Endothelial cell of umbilical vein (primary cell): Measurements from ENCODE around the gene RPS14. TPM values are rescaled to one million over a fixed set of nuclear protein-coding genes. Genes with fewer than 3 reads are reported as not detected.

ENCODE experiments used
- BruUV-seq: library from RNA; stranded (reverse); fragments of 400-500 nt; replicated peaks from 2 replicates; lab custom pipeline; 2021; lab: Mats Ljungman, UMichigan
- CTCF ChIA-PET: fragments of 300-600, 350-600 bp; sonication (Branson Sonifier 250); formaldehyde crosslinking; loops from one replicate; lab custom pipeline; 2021; ENCODE audit warnings: antibody characterized with exemption, inconsistent platforms; lab: Charles Lee
- POLR2A ChIA-PET: fragments of 300-600, 350-600 bp; sonication (Branson Sonifier 250); formaldehyde crosslinking; loops from one replicate; lab custom pipeline; 2021; ENCODE audit warnings: antibody characterized with exemption, inconsistent platforms; lab: Charles Lee
- DNase-seq: peaks from one replicate; pipeline ENCODE4 v3.0.0-alpha.2; 2011; ENCODE audit warnings: low read depth, low spot score
- FAIRE-seq: peaks from 2 replicates; lab custom pipeline; 2011; peaks lifted over from hg19 to GRCh38; lab: Jason Lieb, UNC
- H2AFZ ChIP-seq: 2 replicates; pipeline ENCODE4 v1.6.0; 2012; ENCODE audit warnings: low read depth, low read length, control low read depth, inconsistent platforms
- H3K27ac ChIP-seq: 2 replicates; pipeline ENCODE4 v1.5.1; 2011; ENCODE audit warnings: low read depth, mild to moderate bottlenecking, control low read depth, low read length, moderate library complexity; ENCODE audit not compliant: insufficient read depth
- H3K27me3 ChIP-seq, 2 experiments: 2 replicates each; pipeline versions ENCODE4 v1.6.0 to v1.6.1; 2011; ENCODE audit warnings: low read length in 2 of 2, mixed read lengths in 1 of 2; ENCODE audit not compliant: control insufficient read depth in 2 of 2, insufficient read depth in 2 of 2
- H3K36me3 ChIP-seq, 2 experiments: 2 replicates in 1 of 2; 3 replicates in 1 of 2; pipeline ENCODE4 v1.5.1; 2011; ENCODE audit warnings: low read length in 2 of 2, mild to moderate bottlenecking in 1 of 2, moderate library complexity in 1 of 2; ENCODE audit not compliant: control insufficient read depth in 2 of 2, insufficient read depth in 2 of 2; ENCODE audit errors: extremely low read depth in 1 of 2
- H3K4me1 ChIP-seq: 3 replicates; pipeline ENCODE4 v1.5.1; 2011; ENCODE audit warnings: mild to moderate bottlenecking, low read length; ENCODE audit not compliant: control insufficient read depth, insufficient read depth; ENCODE audit errors: extremely low read depth
- H3K4me2 ChIP-seq: 2 replicates; pipeline ENCODE4 v1.6.1; 2011; ENCODE audit warnings: low read length, control low read depth, mixed read lengths; ENCODE audit not compliant: insufficient read depth
- H3K4me3 ChIP-seq, 3 experiments: fragments of 200-600 bp in 1 of 3; sonication (generic), shearing (Covaris generic) in 1 of 3; replicated peaks in 1 of 3; 2 replicates each; pipeline ENCODE4 v1.5.1; 2011 to 2016; ENCODE audit warnings: control low read depth in 3 of 3, low read length in 3 of 3, mild to moderate bottlenecking in 2 of 3, inconsistent platforms in 1 of 3, low read depth in 1 of 3, moderate library complexity in 1 of 3; ENCODE audit not compliant: insufficient read depth in 1 of 3
- H3K79me2 ChIP-seq: 2 replicates; pipeline ENCODE4 v1.6.0; 2012; ENCODE audit warnings: low read length, inconsistent platforms; ENCODE audit not compliant: control insufficient read depth, insufficient read depth
- H3K9ac ChIP-seq: replicated peaks from 2 replicates; pipeline ENCODE3; 2011; ENCODE audit warnings: low read length, control low read depth; ENCODE audit not compliant: insufficient read depth; ENCODE audit errors: extremely low read depth
- H3K9me1 ChIP-seq: replicated peaks from 3 replicates; pipeline ENCODE4 v1.6.0; 2011; ENCODE audit warnings: mild to moderate bottlenecking, low read length; ENCODE audit not compliant: control insufficient read depth, insufficient read depth; ENCODE audit errors: extremely low read depth
- H3K9me3 ChIP-seq: replicated peaks from 2 replicates; pipeline ENCODE4 v1.5.1; 2012; ENCODE audit warnings: low read length, inconsistent platforms; ENCODE audit not compliant: control insufficient read depth, insufficient read depth
- H4K20me1 ChIP-seq: replicated peaks from 2 replicates; pipeline ENCODE3; 2011; ENCODE audit warnings: mild to moderate bottlenecking, low read length; ENCODE audit not compliant: control insufficient read depth, insufficient read depth; ENCODE audit errors: extremely low read depth
- EZH2 ChIP-seq: IDR thresholded peaks from 2 replicates; pipeline ENCODE4 v1.6.1; 2012; ENCODE audit warnings: borderline replicate concordance, low read depth, mild to moderate bottlenecking, moderate library complexity, low read length, inconsistent platforms; ENCODE audit not compliant: severe bottlenecking
- FOS ChIP-seq: IDR thresholded peaks from 2 replicates; pipeline ENCODE4 v1.6.1; 2011; ENCODE audit warnings: mild to moderate bottlenecking, low read length, moderate library complexity, borderline replicate concordance; ENCODE audit not compliant: insufficient read depth
- GATA2 ChIP-seq: IDR thresholded peaks from 2 replicates; pipeline ENCODE4 v1.7.0; 2011; ENCODE audit warnings: low read depth, mild to moderate bottlenecking, moderate library complexity, mixed read lengths, low read length; ENCODE audit not compliant: insufficient read length, insufficient read depth
- JUN ChIP-seq: IDR thresholded peaks from 2 replicates; pipeline ENCODE4 v1.6.1; 2011; ENCODE audit warnings: borderline replicate concordance, low read depth; ENCODE audit not compliant: insufficient read length, insufficient read depth
- MYC ChIP-seq: IDR thresholded peaks from one replicate; pipeline ENCODE4 v1.6.1; 2011; ENCODE audit warnings: mild to moderate bottlenecking, low read depth, low read length
- POLR2AphosphoS5 ChIP-seq: IDR thresholded peaks from 2 replicates; pipeline ENCODE4 v1.6.1; 2012; ENCODE audit warnings: low read depth, mild to moderate bottlenecking, control low read depth, low read length, moderate library complexity; ENCODE audit not compliant: insufficient read depth
- dilution Hi-C: fragments of 300-500 bp; cut with MboI; formaldehyde crosslinking; loops from one replicate; pipeline ENCODE4 v1.15.0; 2019; ENCODE audit warnings: low sequenced_read_pairs; ENCODE audit not compliant: extremely low pct_ligation_motif_present
- intact Hi-C: fragments of 100-400 bp; cut with micrococcal nuclease; formaldehyde crosslinking; loops from one replicate; pipeline ENCODE4 v1.10.0; 2022
- polyA plus RNA-seq, 4 experiments: library from polyadenylated mRNA; depleted of rRNA in 3 of 4; stranded (reverse) in 3 of 4; unstranded in 1 of 4; fragments of >200 nt; gene quantifications; 2 replicates each; pipeline versions ENCODE4 v1.2.1 to v1.2.3, GENCODE V29; 2011 to 2012; ENCODE audit warnings: missing spikeins in 1 of 4
- total RNA-seq: library from RNA; stranded (reverse); gene quantifications from 2 replicates; pipeline ENCODE4 v1.2.3, GENCODE V29; 2021
- TF ChIP-seq, protein P1 (sequence below): IDR thresholded peaks from 2 replicates; pipeline ENCODE4 v1.6.1; 2011; ENCODE audit not compliant: insufficient read depth, insufficient read length

RPS14 gene
- total and polyA plus RNA-seq, 2 donors (not counting 3 experiments of a cell fraction or from before 2014, with no cell fraction given), result 1,852 to 5,521 TPM

DNA sequence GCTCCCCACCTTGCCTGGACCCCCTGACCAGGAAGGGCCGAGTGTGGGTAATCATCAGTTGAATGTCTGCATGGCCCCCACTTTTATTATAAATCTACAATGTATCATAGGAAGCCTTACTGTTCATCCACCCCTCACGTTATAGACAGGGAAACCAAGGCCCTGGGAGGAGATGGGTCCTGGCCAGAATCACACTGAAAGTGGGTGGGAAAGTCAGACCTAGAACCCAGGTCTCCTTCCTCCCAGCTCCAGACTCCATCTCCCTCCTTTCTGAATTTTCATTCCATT, 53.9 kb downstream of the RPS14 start:
- H3K9ac ChIP-seq, result no peak overlapping the region
- FAIRE-seq (no peak), DNase-seq (no peak)
- no peak overlapping the region for H2AFZ ChIP-seq
- H4K20me1 ChIP-seq, result no peaks in the 10 kb centered on the region
- intact Hi-C loops, result no loop called here
- no peaks in the 10 kb centered on the region for H3K27me3 ChIP-seq
- no peak overlapping the region for H3K4me3 ChIP-seq
- no peaks in the 10 kb centered on the region for H3K9me3 ChIP-seq
- peaks cover 8 to 53% of the 10 kb centered on the region in 2 experiments for H3K36me3 ChIP-seq
- no peaks in the 10 kb centered on the region for H3K9me1 ChIP-seq
- ChIA-PET POLR2A (no interaction called here), CTCF (interaction anchor here (6.1 kb wide), 1 partner anchor 40 kb away, joined by 70 read pairs; no protein-coding TSS in a partner anchor)
- no TSS peak for BruUV-seq
- H3K4me1 ChIP-seq, result no peaks in the 10 kb centered on the region
- no peaks in the 10 kb centered on the region for H3K79me2 ChIP-seq
- H3K27ac ChIP-seq, result no peak overlapping the region
- dilution Hi-C loops, result no loop called here
- TF ChIP-seq JUN (no peak), EZH2 (no peak), FOS (no peak), GATA2 (no peak), POLR2AphosphoS5 (no peak), MYC (no peak)
- TF ChIP-seq, protein P1, sequence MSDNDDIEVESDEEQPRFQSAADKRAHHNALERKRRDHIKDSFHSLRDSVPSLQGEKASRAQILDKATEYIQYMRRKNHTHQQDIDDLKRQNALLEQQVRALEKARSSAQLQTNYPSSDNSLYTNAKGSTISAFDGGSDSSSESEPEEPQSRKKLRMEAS, result no peak
- H3K4me2 ChIP-seq, result no peak overlapping the region
